Right atrium auricular region (tissue), 2 donors: Measurements from ENCODE around the gene TBC1D8B. TPM values are rescaled to one million over a fixed set of nuclear protein-coding genes. Genes with fewer than 3 reads are reported as not detected.

Experiments
- DNase-seq: peaks from one replicate; pipeline ENCODE4 v3.0.0-alpha.2; 2019; ENCODE audit warnings: low spot score
- H3K27ac ChIP-seq, 2 donors: fragments of 200-600 bp; sonication (generic); 1 replicate in 1 of 2; 2 replicates in 1 of 2; pipeline ENCODE4 v1.5.1; 2016 to 2019
- H3K27me3 ChIP-seq, 2 donors: fragments of 200-600 bp; sonication (generic); one replicate each; pipeline versions ENCODE4 v1.5.1 to v1.6.0; 2017 to 2019
- H3K36me3 ChIP-seq: fragments of 200-600 bp; sonication (generic); one replicate; pipeline ENCODE4 v1.5.1; 2016
- H3K4me1 ChIP-seq, 2 donors: fragments of 200-600 bp; sonication (generic); one replicate each; pipeline versions ENCODE4 v1.5.1 to v1.6.0; 2017 to 2019
- H3K4me3 ChIP-seq, 2 donors: fragments of 200-600 bp; sonication (generic); 1 replicate in 1 of 2; 2 replicates in 1 of 2; pipeline ENCODE4 v1.5.1; 2017 to 2019; ENCODE audit warnings: mild to moderate bottlenecking in 1 of 2, moderate library complexity in 1 of 2
- H3K9me3 ChIP-seq, 2 donors: fragments of 200-600 bp; sonication (generic); one replicate each; pipeline ENCODE4 v1.5.1; 2019
- total RNA-seq, 2 donors: library from RNA; depleted of rRNA; stranded (reverse); fragments of >200 nt; gene quantifications; one replicate each; pipeline ENCODE4 v1.1.0, GENCODE V29; 2016
- TF ChIP-seq, protein P1 (sequence below), 2 donors: fragments of 200-600 bp; sonication (generic); IDR thresholded peaks; one replicate each; pipeline ENCODE4 v1.5.1; 2019; ENCODE audit warnings: antibody characterized with exemption in 2 of 2

Gene TBC1D8B
- total RNA-seq, 2 donors from 2014 or later: 3.6 to 4.6 TPM

DNA sequence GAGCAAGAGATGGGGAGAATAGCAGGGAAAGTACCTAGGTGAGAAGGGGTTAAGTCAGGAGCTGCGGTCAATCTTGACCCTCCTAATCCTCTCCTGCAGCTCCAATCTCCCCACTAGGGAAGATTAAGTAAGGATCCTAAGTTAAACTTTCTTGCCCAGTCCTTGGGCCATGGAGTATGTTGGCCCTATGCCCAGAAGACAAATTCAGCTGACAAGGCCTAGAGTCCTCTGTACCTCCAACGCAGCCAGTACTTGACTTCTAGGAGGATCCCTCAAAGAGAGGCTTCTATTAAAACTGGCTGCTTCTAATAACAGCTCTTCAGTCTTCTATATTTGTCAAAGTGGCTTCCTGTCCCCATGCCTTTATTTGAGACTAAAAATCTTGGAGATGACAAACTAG lies 119.2 kb downstream of the TBC1D8B start:
- H3K4me1 ChIP-seq: no peaks in the 10 kb centered on the region
- TF ChIP-seq, protein P1, sequence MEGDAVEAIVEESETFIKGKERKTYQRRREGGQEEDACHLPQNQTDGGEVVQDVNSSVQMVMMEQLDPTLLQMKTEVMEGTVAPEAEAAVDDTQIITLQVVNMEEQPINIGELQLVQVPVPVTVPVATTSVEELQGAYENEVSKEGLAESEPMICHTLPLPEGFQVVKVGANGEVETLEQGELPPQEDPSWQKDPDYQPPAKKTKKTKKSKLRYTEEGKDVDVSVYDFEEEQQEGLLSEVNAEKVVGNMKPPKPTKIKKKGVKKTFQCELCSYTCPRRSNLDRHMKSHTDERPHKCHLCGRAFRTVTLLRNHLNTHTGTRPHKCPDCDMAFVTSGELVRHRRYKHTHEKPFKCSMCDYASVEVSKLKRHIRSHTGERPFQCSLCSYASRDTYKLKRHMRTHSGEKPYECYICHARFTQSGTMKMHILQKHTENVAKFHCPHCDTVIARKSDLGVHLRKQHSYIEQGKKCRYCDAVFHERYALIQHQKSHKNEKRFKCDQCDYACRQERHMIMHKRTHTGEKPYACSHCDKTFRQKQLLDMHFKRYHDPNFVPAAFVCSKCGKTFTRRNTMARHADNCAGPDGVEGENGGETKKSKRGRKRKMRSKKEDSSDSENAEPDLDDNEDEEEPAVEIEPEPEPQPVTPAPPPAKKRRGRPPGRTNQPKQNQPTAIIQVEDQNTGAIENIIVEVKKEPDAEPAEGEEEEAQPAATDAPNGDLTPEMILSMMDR (IDR thresholded peaks at IDR 0.05): no peak
- no peak overlapping the region for H3K4me3 ChIP-seq
- H3K36me3 ChIP-seq: no peaks in the 10 kb centered on the region
- no peak overlapping the region for H3K27ac ChIP-seq
- H3K27me3 ChIP-seq: no peaks in the 10 kb centered on the region
- no peak for DNase-seq
- no peaks in the 10 kb centered on the region for H3K9me3 ChIP-seq

Other genes with a start within 250 kb of the TBC1D8B start
- 1 to 10 TPM in 1 of 2 donors, under 1 TPM in 1; 0.67 to 1.8 TPM for gene RADX, start 190.7 kb upstream of the TBC1D8B start, total RNA-seq
- under 1 TPM; 0.55 to 0.78 TPM for gene RNF128, start 76.0 kb upstream of the TBC1D8B start, total RNA-seq
- gene RIPPLY1, start 100.7 kb downstream of the TBC1D8B start, total RNA-seq: not detected
- gene CLDN2, start 117.7 kb downstream of the TBC1D8B start, total RNA-seq: not detected
- gene MORC4, start 197.5 kb downstream of the TBC1D8B start, total RNA-seq: 1 to 10 TPM; 3.6 to 7.4 TPM